IMR-90 (cell line): ENCODE results near the gene KCTD16. TPM values are rescaled to one million over a fixed set of nuclear protein-coding genes. Genes with fewer than 3 reads are reported as not detected.

Source experiments
- ATAC-seq: fragments of 200-7000 bp; cut with Tn5 transposase; 2 replicates; pipeline ENCODE4 v1.9.1; 2020; ENCODE audit warnings: low read depth, mild to moderate bottlenecking, moderate library complexity
- BruUV-seq: library from RNA; stranded (reverse); fragments of 400-500 nt; replicated peaks from 2 replicates; lab custom pipeline; 2021; lab: Mats Ljungman, UMichigan
- CTCF ChIA-PET: fragments of 300-600 bp; formaldehyde crosslinking; extraction: SDS; loops from one replicate; lab custom pipeline; 2021; ENCODE audit warnings: antibody characterized with exemption; lab: Yijun Ruan, JAX
- POLR2A ChIA-PET: fragments of 300-600 bp; sonication (Branson Sonifier 250); formaldehyde crosslinking; loops from one replicate; lab custom pipeline; 2022; ENCODE audit warnings: antibody characterized with exemption; ENCODE audit not compliant: unreplicated experiment; lab: Charles Lee
- DNase-seq: peaks from one replicate; pipeline ENCODE4 v3.0.0; 2013
- H2AFZ ChIP-seq: replicated peaks from 2 replicates; pipeline ENCODE3; 2013; ENCODE audit warnings: low read length, mild to moderate bottlenecking; ENCODE audit not compliant: poor library complexity
- H2AK5ac ChIP-seq: 2 replicates; pipeline ENCODE4 v1.6.1; 2013; ENCODE audit warnings: low read depth, low read length, inconsistent platforms
- H2AK9ac ChIP-seq: replicated peaks from 2 replicates; pipeline ENCODE3; 2013; ENCODE audit warnings: mild to moderate bottlenecking, low read depth, low read length, moderate library complexity; ENCODE audit not compliant: poor library complexity
- H2BK120ac ChIP-seq: 2 replicates; pipeline ENCODE4 v1.6.1; 2013; ENCODE audit warnings: low read depth, low read length, inconsistent platforms
- H2BK15ac ChIP-seq: 3 replicates; pipeline ENCODE4 v1.6.1; 2013; ENCODE audit warnings: low read depth, low read length, inconsistent platforms
- H2BK20ac ChIP-seq: 2 replicates; pipeline ENCODE4 v1.6.1; 2013; ENCODE audit warnings: low read depth, mild to moderate bottlenecking, inconsistent platforms, low read length, moderate library complexity
- H2BK5ac ChIP-seq: 2 replicates; pipeline ENCODE4 v1.6.1; 2013; ENCODE audit warnings: mild to moderate bottlenecking, low read depth, low read length, inconsistent platforms; ENCODE audit not compliant: poor library complexity, severe bottlenecking
- H3K14ac ChIP-seq: replicated peaks from 2 replicates; pipeline ENCODE4 v1.6.1; 2013; ENCODE audit warnings: low read depth, low read length, inconsistent platforms
- H3K18ac ChIP-seq: 2 replicates; pipeline ENCODE4 v1.6.1; 2013; ENCODE audit warnings: low read depth, low read length, control low read depth
- H3K23ac ChIP-seq: 2 replicates; pipeline ENCODE4 v1.6.1; 2013; ENCODE audit warnings: low read depth, low read length, inconsistent platforms
- H3K27ac ChIP-seq: 2 replicates; pipeline ENCODE4 v1.5.1; 2013; ENCODE audit warnings: mild to moderate bottlenecking, control low read depth, low read length; ENCODE audit not compliant: insufficient read depth
- H3K27me3 ChIP-seq: 2 replicates; pipeline ENCODE4 v1.6.1; 2013; ENCODE audit warnings: low read length; ENCODE audit not compliant: control insufficient read depth, insufficient read depth
- H3K36me3 ChIP-seq: 2 replicates; pipeline ENCODE4 v1.6.1; 2013; ENCODE audit warnings: low read length, mixed read lengths; ENCODE audit not compliant: control insufficient read depth, insufficient read depth
- H3K4ac ChIP-seq: 2 replicates; pipeline ENCODE4 v1.6.1; 2013; ENCODE audit warnings: low read depth, low read length, inconsistent platforms
- H3K4me1 ChIP-seq: 2 replicates; pipeline ENCODE4 v1.6.1; 2013; ENCODE audit warnings: low read length, mixed read lengths; ENCODE audit not compliant: control insufficient read depth, insufficient read depth
- H3K4me2 ChIP-seq: 2 replicates; pipeline ENCODE4 v1.6.1; 2013; ENCODE audit warnings: low read depth, mild to moderate bottlenecking, control low read depth, low read length, moderate library complexity
- H3K4me3 ChIP-seq: 2 replicates; pipeline ENCODE4 v1.5.1; 2013; ENCODE audit warnings: low read depth, mild to moderate bottlenecking, control low read depth, low read length, moderate library complexity; ENCODE audit not compliant: insufficient read depth
- H3K56ac ChIP-seq: 2 replicates; pipeline ENCODE4 v1.6.1; 2013; ENCODE audit warnings: low read length, inconsistent platforms; ENCODE audit not compliant: insufficient read depth; ENCODE audit errors: extremely low read depth
- H3K79me1 ChIP-seq, 2 experiments: 2 replicates each; pipeline ENCODE4 v1.6.1; 2013; ENCODE audit warnings: low read length in 2 of 2, inconsistent platforms in 1 of 2, low read depth in 1 of 2
- H3K9ac ChIP-seq: 2 replicates; pipeline ENCODE4 v1.6.1; 2013; ENCODE audit warnings: low read depth, low read length, control low read depth
- H3K9me1 ChIP-seq: 2 replicates; pipeline ENCODE4 v1.6.1; 2013; ENCODE audit warnings: low read length, inconsistent platforms; ENCODE audit not compliant: insufficient read depth
- H3K9me3 ChIP-seq: 2 replicates; pipeline ENCODE4 v1.6.1; 2013; ENCODE audit warnings: low read length; ENCODE audit not compliant: control insufficient read depth, insufficient read depth
- H4K20me1 ChIP-seq: 2 replicates; pipeline ENCODE4 v1.6.1; 2013; ENCODE audit warnings: low read length, inconsistent platforms; ENCODE audit not compliant: insufficient read depth
- H4K5ac ChIP-seq: 2 replicates; pipeline ENCODE4 v1.6.1; 2013; ENCODE audit warnings: mild to moderate bottlenecking, low read depth, low read length, control low read depth
- H4K8ac ChIP-seq, 2 experiments: 2 replicates each; pipeline ENCODE4 v1.6.1; 2013; ENCODE audit warnings: low read depth in 2 of 2, low read length in 2 of 2, control low read depth in 1 of 2, inconsistent platforms in 1 of 2
- H4K91ac ChIP-seq: 2 replicates; pipeline ENCODE4 v1.6.1; 2013; ENCODE audit warnings: low read depth, low read length, inconsistent platforms; ENCODE audit not compliant: insufficient read depth
- BHLHE40 ChIP-seq: fragments of 150-350 bp; IDR thresholded peaks from 2 replicates; pipeline ENCODE4 v1.6.1; 2016; ENCODE audit warnings: mild to moderate bottlenecking, low read depth, low read length
- CEBPB ChIP-seq: IDR thresholded peaks from 2 replicates; pipeline ENCODE4 v1.6.1; 2012; ENCODE audit warnings: low read depth, low read length, improper control_type of control experiment
- CTCF ChIP-seq: conservative IDR thresholded peaks from 2 replicates; pipeline ENCODE4 v1.5.1; 2012; ENCODE audit warnings: mild to moderate bottlenecking, low read depth, low read length, improper control_type of control experiment
- ELK1 ChIP-seq: fragments of 150-350 bp; IDR thresholded peaks from 2 replicates; pipeline ENCODE4 v1.6.1; 2016; ENCODE audit warnings: low read depth, mild to moderate bottlenecking, low read length, moderate library complexity, borderline replicate concordance
- MAFK ChIP-seq: IDR thresholded peaks from 2 replicates; pipeline ENCODE4 v1.6.1; 2012; ENCODE audit warnings: low read depth, low read length, improper control_type of control experiment
- WGBS, 2 experiments: methylation state at CpG; one replicate each; pipeline versions ENCODE4 v1.1.5 to v1.1.7; 2013; ENCODE audit warnings: missing lambda C conversion rate in 2 of 2; ENCODE audit not compliant: insufficient read length in 1 of 2; ENCODE audit errors: extremely low coverage in 2 of 2; 5-methylcytosine and 5-hydroxymethylcytosine counted together
- dilution Hi-C: fragments of 300-500 bp; cut with HindIII; formaldehyde crosslinking; loops from one replicate; pipeline ENCODE4 v1.14.3; 2018; ENCODE audit warnings: low sequenced_read_pairs; ENCODE audit not compliant: unreplicated experiment
- in situ Hi-C: fragments of 300-500 bp; cut with MboI; formaldehyde crosslinking; loops from 3 replicates; pipeline ENCODE4 v1.14.3; 2019; ENCODE audit warnings: low sequenced_read_pairs, inconsistent platforms, mixed read lengths
- intact Hi-C: fragments of 100-400 bp; cut with micrococcal nuclease; formaldehyde crosslinking; loops from 2 replicates; pipeline ENCODE4 v1.10.0; 2022
- polyA plus RNA-seq, 3 experiments: library from polyadenylated mRNA; depleted of rRNA; stranded (reverse); fragments of >200 nt; gene quantifications; 2 replicates each; pipeline ENCODE4 v1.2.3, GENCODE V29; 2012; ENCODE audit warnings: low replicate concordance in 1 of 3
- total RNA-seq: library from RNA; depleted of rRNA; stranded (reverse); fragments of >200 nt; gene quantifications from 2 replicates; pipeline ENCODE4 v1.2.3, GENCODE V29; 2012

KCTD16 gene
- total and polyA plus RNA-seq, 2 of the 4 experiments (the other 2 are of a cell fraction): 0.43 to 1.1 TPM

DNA sequence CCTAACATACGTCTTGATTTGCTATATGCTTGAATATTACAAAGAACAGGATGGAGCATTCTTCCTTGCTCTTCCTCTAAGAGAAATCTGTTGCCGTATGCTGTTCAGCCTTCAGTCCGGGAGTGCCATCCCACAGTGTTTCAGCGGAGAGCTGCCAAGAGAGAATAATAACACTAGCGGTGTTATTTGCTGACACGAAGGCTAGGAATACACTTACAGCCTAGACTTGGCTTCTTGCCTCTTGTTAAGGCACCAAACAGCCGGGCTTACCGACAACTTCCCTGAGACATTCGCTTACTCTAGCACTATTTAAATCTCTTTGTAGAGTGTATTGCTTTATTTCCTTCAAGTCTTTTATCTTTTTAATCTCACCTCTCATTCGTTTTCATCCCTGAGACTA lies 31.4 kb downstream of the KCTD16 start:
- Histone ChIP-seq H3K4ac (no peak overlapping the region), H3K14ac (no peak overlapping the region), H3K56ac (no peak overlapping the region), H3K4me3 (no peak overlapping the region), H4K5ac (no peak overlapping the region), H3K36me3 (no peaks in the 10 kb centered on the region), H2AFZ (peak overlapping the region; percentile 74), H3K27me3 (peaks cover 6% of the 10 kb centered on the region), H3K18ac (no peak overlapping the region), H3K23ac (0 out of 2 replicates have a peak overlapping the region, but pooled peaks have one; percentile 27), H3K79me1 (no peaks in the 10 kb centered on the region), H2BK15ac (peak overlapping the region; percentile 21; the same call in 1 of the 3 replicates), H2AK5ac (no peak overlapping the region), H3K9me3 (no peaks in the 10 kb centered on the region), H4K8ac (no peak overlapping the region; a peak in 1 of 4 replicates), H2BK20ac (no peak overlapping the region), H2BK120ac (no peak overlapping the region), H4K91ac (no peak overlapping the region), H2BK5ac (no peak overlapping the region), H3K27ac (no peak overlapping the region), H2AK9ac (no peak overlapping the region), H3K9ac (no peak overlapping the region), H3K4me1 (peaks cover 6% of the 10 kb centered on the region), H3K9me1 (no peaks in the 10 kb centered on the region), H4K20me1 (no peaks in the 10 kb centered on the region), H3K4me2 (peak overlapping the region; percentile 33; the same call in 1 of the 2 replicates)
- ChIA-PET CTCF (no interaction called here), POLR2A (no interaction called here)
- dilution Hi-C loops: no loop called here
- 10% methylated on average over 2 of the region's 10 CpGs; no CpG with 5 or more reads in 1 of the 2 experiments for WGBS, 2 experiments
- in situ Hi-C loops: loop anchor here (5.0 to 25.0 kb wide), 4 partner anchors 1135 to 1853 kb away; no protein-coding TSS in a partner anchor
- no peak for ATAC-seq
- TF ChIP-seq MAFK: 0 out of 2 replicates have a peak, but pooled peaks have one; percentile 10
- TF ChIP-seq CTCF: no peak
- no peak for TF ChIP-seq BHLHE40
- no peak for TF ChIP-seq ELK1
- no peak for TF ChIP-seq CEBPB
- BruUV-seq: no TSS peak
- DNase-seq: no peak
- intact Hi-C loops: loop anchor here (2.0 to 10.0 kb wide), 4 partner anchors 345 to 1923 kb away; no protein-coding TSS in a partner anchor
